HCT116 (cell line): ENCODE measurements around the gene ALDH1L1. TPM values are rescaled to one million over a fixed set of nuclear protein-coding genes. Genes with fewer than 3 reads are reported as not detected.

Experiments
- ATAC-seq: fragments of 200-7000 bp; cut with Tn5 transposase; 2 replicates; pipeline ENCODE4 v1.9.1; 2020; ENCODE audit warnings: mild to moderate bottlenecking, moderate library complexity
- BruUV-seq: library from RNA; stranded (reverse); fragments of 400-500 nt; replicated peaks from 2 replicates; lab custom pipeline; 2021; lab: Mats Ljungman, UMichigan
- CTCF ChIA-PET: fragments of 300-600 bp; sonication (Branson Sonifier 250); formaldehyde crosslinking; loops from one replicate; lab custom pipeline; 2021; ENCODE audit warnings: antibody characterized with exemption; lab: Charles Lee
- POLR2A ChIA-PET: fragments of 300-600, 350-600 bp; sonication (Branson Sonifier 250); formaldehyde crosslinking; loops from one replicate; lab custom pipeline; 2021; ENCODE audit warnings: antibody characterized with exemption; lab: Charles Lee
- RAD21 ChIA-PET, 2 experiments: fragments of 300-600 bp; sonication (Branson Sonifier 250); formaldehyde crosslinking; loops; one replicate each; lab custom pipeline; 2023; ENCODE audit warnings: low total read pairs in 2 of 2; ENCODE audit not compliant: uncharacterized antibody in 2 of 2, unreplicated experiment in 2 of 2, low non-redundant PET in 1 of 2; lab: Charles Lee
- DNase-seq: peaks from one replicate; pipeline ENCODE4 v3.0.0-alpha.2; 2010; ENCODE audit warnings: low read depth, low spot score
- H2AFZ ChIP-seq: fragments of 200-600 bp; shearing (Covaris generic), sonication (generic); 2 replicates; pipeline ENCODE4 v1.6.1; 2017; ENCODE audit warnings: low read depth, mixed run types, mixed read lengths, antibody characterized with exemption, low read length; ENCODE audit not compliant: poor library complexity, severe bottlenecking
- H3K27ac ChIP-seq: 2 replicates; pipeline ENCODE4 v1.5.1; 2012; ENCODE audit warnings: low read depth, low read length
- H3K27me3 ChIP-seq: fragments of 200-600 bp; sonication (generic); 2 replicates; pipeline ENCODE4 v1.6.1; 2016; ENCODE audit warnings: mixed run types, low read length, mixed read lengths; ENCODE audit not compliant: insufficient read depth
- H3K36me3 ChIP-seq, 2 experiments: fragments of 200-500 bp in 1 of 2; fragments of 200-600 bp in 1 of 2; sonication (Bioruptor generic) in 1 of 2; sonication (generic) in 1 of 2; 2 replicates each; pipeline versions ENCODE4 v1.5.1 to v1.6.1; 2014 to 2016; ENCODE audit warnings: low read length in 2 of 2, inconsistent platforms in 1 of 2, mixed read lengths in 1 of 2, mixed run types in 1 of 2; ENCODE audit not compliant: insufficient read depth in 2 of 2, control insufficient read depth in 1 of 2
- H3K4me1 ChIP-seq, 2 experiments: fragments of 200-600 bp in 1 of 2; sonication (generic) in 1 of 2; 2 replicates each; pipeline versions ENCODE4 v1.5.1 to v1.6.1; 2012 to 2017; ENCODE audit warnings: low read length in 2 of 2, inconsistent platforms in 1 of 2, mild to moderate bottlenecking in 1 of 2, mixed read lengths in 1 of 2, mixed run types in 1 of 2, moderate library complexity in 1 of 2; ENCODE audit not compliant: insufficient read depth in 2 of 2, control insufficient read depth in 1 of 2
- H3K4me2 ChIP-seq: fragments of 200-600 bp; sonication (generic); 2 replicates; pipeline ENCODE4 v1.6.1; 2017; ENCODE audit warnings: mixed run types, low read length, mixed read lengths
- H3K4me3 ChIP-seq, 2 experiments: fragments of 200-600 bp in 1 of 2; sonication (generic) in 1 of 2; replicated peaks in 1 of 2; 2 replicates each; pipeline ENCODE4 v1.5.1; 2011 to 2016; ENCODE audit warnings: low read length in 2 of 2, control low read depth in 1 of 2, low read depth in 1 of 2, mild to moderate bottlenecking in 1 of 2, mixed read lengths in 1 of 2, mixed run types in 1 of 2
- H3K79me2 ChIP-seq: fragments of 200-600 bp; sonication (generic); 2 replicates; pipeline ENCODE4 v1.6.1; 2017; ENCODE audit warnings: mild to moderate bottlenecking, mixed run types, low read length, moderate library complexity, mixed read lengths; ENCODE audit not compliant: insufficient read depth
- H3K9ac ChIP-seq: fragments of 200-600 bp; sonication (generic); 2 replicates; pipeline ENCODE4 v1.6.1; 2016; ENCODE audit warnings: low read length, mixed read lengths
- H3K9me2 ChIP-seq: fragments of 200-600 bp; sonication (generic), shearing (Covaris generic); 2 replicates; pipeline ENCODE4 v1.6.1; 2017; ENCODE audit warnings: mixed run types, mild to moderate bottlenecking, moderate library complexity; ENCODE audit not compliant: insufficient read depth
- H3K9me3 ChIP-seq, 2 experiments: fragments of 200-500 bp in 1 of 2; fragments of 200-600 bp in 1 of 2; sonication (Bioruptor generic) in 1 of 2; sonication (generic) in 1 of 2; 2 replicates each; pipeline ENCODE4 v1.6.1; 2014 to 2017; ENCODE audit warnings: low read length in 2 of 2, mixed read lengths in 2 of 2, inconsistent platforms in 1 of 2, low read depth in 1 of 2, mild to moderate bottlenecking in 1 of 2, mixed run types in 1 of 2, moderate library complexity in 1 of 2; ENCODE audit not compliant: control insufficient read depth in 1 of 2, insufficient read depth in 1 of 2
- H4K20me1 ChIP-seq: fragments of 200-600 bp; sonication (generic), shearing (Covaris generic); 2 replicates; pipeline ENCODE4 v1.6.1; 2017; ENCODE audit warnings: mixed run types, mild to moderate bottlenecking, moderate library complexity; ENCODE audit not compliant: insufficient read depth
- CBX3 ChIP-seq: IDR thresholded peaks from 2 replicates; pipeline ENCODE4 v1.6.1; 2012; ENCODE audit warnings: low read depth
- CEBPB ChIP-seq: IDR thresholded peaks from 2 replicates; pipeline ENCODE4 v1.6.1; 2012; ENCODE audit warnings: low read depth
- EGR1 ChIP-seq: IDR thresholded peaks from 2 replicates; pipeline ENCODE4 v1.6.1; 2012; ENCODE audit warnings: low read depth
- EZH2phosphoT487 ChIP-seq: fragments of 200-600 bp; IDR thresholded peaks from 2 replicates; pipeline ENCODE4 v1.6.1; 2018; ENCODE audit warnings: antibody characterized with exemption, borderline replicate concordance
- FOSL1 ChIP-seq: IDR thresholded peaks from 2 replicates; pipeline ENCODE4 v1.6.1; 2012; ENCODE audit warnings: low read depth
- RAD21 ChIP-seq: IDR thresholded peaks from 2 replicates; pipeline ENCODE4 v1.6.1; 2012; ENCODE audit warnings: low read depth, mild to moderate bottlenecking
- SIN3A ChIP-seq: IDR thresholded peaks from 2 replicates; pipeline ENCODE4 v1.6.1; 2012; ENCODE audit warnings: low read depth
- SP1 ChIP-seq: IDR thresholded peaks from 2 replicates; pipeline ENCODE4 v1.6.1; 2012; ENCODE audit warnings: low read depth
- SRF ChIP-seq: IDR thresholded peaks from 2 replicates; pipeline ENCODE4 v1.6.1; 2012; ENCODE audit warnings: low read depth
- TCF7L2 ChIP-seq: IDR thresholded peaks from 2 replicates; pipeline ENCODE4 v1.7.0; 2011; ENCODE audit warnings: borderline replicate concordance, inconsistent platforms; ENCODE audit not compliant: insufficient read depth, insufficient read length; ENCODE audit errors: extremely low read depth
- YY1 ChIP-seq: IDR thresholded peaks from 2 replicates; pipeline ENCODE4 v1.6.1; 2011; ENCODE audit warnings: low read length, low read depth, moderate library complexity, mild to moderate bottlenecking; ENCODE audit not compliant: insufficient replicate concordance; ENCODE audit errors: extremely low read depth
- ZFX ChIP-seq: fragments of 450-650 bp; IDR thresholded peaks from 2 replicates; pipeline ENCODE4 v1.6.1; 2017
- intact Hi-C: fragments of 100-400 bp; cut with micrococcal nuclease; formaldehyde crosslinking; loops from 2 replicates; pipeline ENCODE4 v1.10.0; 2022
- total RNA-seq: library from RNA; stranded (reverse); gene quantifications from one replicate; pipeline ENCODE4 v1.2.1, GENCODE V29; 2021; ENCODE audit not compliant: unreplicated experiment
- TF ChIP-seq, protein P1 (sequence below), 3 experiments: fragments of 200-600 bp in 1 of 3; sonication (generic) in 1 of 3; IDR thresholded peaks in 2 of 3; conservative IDR thresholded peaks in 1 of 3; 2 replicates each; pipeline ENCODE4 v1.5.1; 2012 to 2017; ENCODE audit warnings: low read depth in 2 of 3, low read length in 2 of 3, antibody characterized with exemption in 1 of 3, borderline replicate concordance in 1 of 3, control low read depth in 1 of 3, mild to moderate bottlenecking in 1 of 3, mixed read lengths in 1 of 3, mixed run types in 1 of 3, moderate library complexity in 1 of 3; ENCODE audit not compliant: insufficient read depth in 1 of 3

ALDH1L1 gene
- total RNA-seq, 1 experiment from 2014 or later, result 0.81 TPM

DNA sequence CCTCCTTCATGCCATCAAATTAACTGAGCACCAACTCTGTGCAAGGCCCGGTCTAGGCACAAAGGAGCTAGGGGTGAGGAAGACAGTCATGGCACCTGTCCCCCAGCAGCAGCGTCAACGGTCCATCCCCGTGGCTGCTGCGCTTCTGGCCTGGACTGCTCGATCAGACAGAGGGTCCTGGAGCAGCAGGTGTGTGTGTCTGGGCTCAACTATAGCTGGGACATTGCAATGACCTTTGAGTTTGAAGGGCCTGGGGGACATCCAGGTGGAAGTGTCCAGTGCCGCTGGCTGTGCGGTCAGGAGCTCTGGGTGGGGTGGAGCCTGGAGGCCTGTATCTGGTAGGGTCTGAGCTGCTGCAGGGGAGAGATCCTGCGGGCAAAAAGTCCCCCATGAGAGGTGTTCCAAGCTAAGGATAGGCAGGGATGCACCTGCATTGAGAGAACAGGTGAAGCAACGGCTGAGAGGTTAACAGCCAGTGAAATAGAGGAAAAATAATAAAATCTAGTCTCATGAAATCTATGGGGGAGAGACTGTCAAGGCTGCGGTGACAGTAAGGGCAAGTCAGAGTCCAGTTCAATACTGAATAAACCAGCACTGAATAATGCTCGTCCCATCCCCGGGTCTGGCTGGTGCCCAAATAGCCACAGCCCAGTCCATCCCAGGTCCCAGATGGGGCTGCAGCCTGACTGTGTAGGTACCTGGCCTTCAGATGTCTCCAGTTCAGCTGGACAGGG is 71.1 kb downstream of the ALDH1L1 start:
- H3K9ac ChIP-seq, result no peak overlapping the region
- H3K9me3 ChIP-seq, result no peaks in the 10 kb centered on the region
- ChIA-PET POLR2A (no interaction called here), RAD21 (no interaction called here), CTCF (no interaction called here)
- DNase-seq (no peak), ATAC-seq (no peak)
- no peaks in the 10 kb centered on the region for H3K4me1 ChIP-seq
- intact Hi-C loops, result no loop called here
- no peak overlapping the region for H2AFZ ChIP-seq
- no peaks in the 10 kb centered on the region for H3K79me2 ChIP-seq
- H3K27ac ChIP-seq, result no peak overlapping the region
- TF ChIP-seq YY1, result no peak
- no peak for TF ChIP-seq CEBPB
- TF ChIP-seq SIN3A, result no peak
- TF ChIP-seq, protein P1, sequence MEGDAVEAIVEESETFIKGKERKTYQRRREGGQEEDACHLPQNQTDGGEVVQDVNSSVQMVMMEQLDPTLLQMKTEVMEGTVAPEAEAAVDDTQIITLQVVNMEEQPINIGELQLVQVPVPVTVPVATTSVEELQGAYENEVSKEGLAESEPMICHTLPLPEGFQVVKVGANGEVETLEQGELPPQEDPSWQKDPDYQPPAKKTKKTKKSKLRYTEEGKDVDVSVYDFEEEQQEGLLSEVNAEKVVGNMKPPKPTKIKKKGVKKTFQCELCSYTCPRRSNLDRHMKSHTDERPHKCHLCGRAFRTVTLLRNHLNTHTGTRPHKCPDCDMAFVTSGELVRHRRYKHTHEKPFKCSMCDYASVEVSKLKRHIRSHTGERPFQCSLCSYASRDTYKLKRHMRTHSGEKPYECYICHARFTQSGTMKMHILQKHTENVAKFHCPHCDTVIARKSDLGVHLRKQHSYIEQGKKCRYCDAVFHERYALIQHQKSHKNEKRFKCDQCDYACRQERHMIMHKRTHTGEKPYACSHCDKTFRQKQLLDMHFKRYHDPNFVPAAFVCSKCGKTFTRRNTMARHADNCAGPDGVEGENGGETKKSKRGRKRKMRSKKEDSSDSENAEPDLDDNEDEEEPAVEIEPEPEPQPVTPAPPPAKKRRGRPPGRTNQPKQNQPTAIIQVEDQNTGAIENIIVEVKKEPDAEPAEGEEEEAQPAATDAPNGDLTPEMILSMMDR (IDR thresholded peaks at IDR 0.05 in 2 of 3, conservative IDR thresholded peaks at IDR 0.05 in 1 of 3; ENCODE audit: borderline replicate concordance in 1 of 3, insufficient read depth in 1 of 3, low read depth in 2 of 3, low read length in 2 of 3), result no peak
- no peak for TF ChIP-seq EZH2phosphoT487
- TF ChIP-seq SP1, result no peak
- no peak for TF ChIP-seq TCF7L2
- no peak for TF ChIP-seq ZFX
- TF ChIP-seq EGR1, result no peak
- TF ChIP-seq SRF, result no peak
- no peak for TF ChIP-seq CBX3
- no peak for TF ChIP-seq RAD21
- TF ChIP-seq FOSL1, result no peak
- H3K36me3 ChIP-seq, result no peaks in the 10 kb centered on the region
- H3K4me2 ChIP-seq, result no peak overlapping the region
- no TSS peak for BruUV-seq
- H3K4me3 ChIP-seq, result no peak overlapping the region
- no peaks in the 10 kb centered on the region for H3K27me3 ChIP-seq
- no peaks in the 10 kb centered on the region for H3K9me2 ChIP-seq
- H4K20me1 ChIP-seq, result no peaks in the 10 kb centered on the region
